ENCODE data around the gene CYP4Z1. TPM values are rescaled to one million over a fixed set of nuclear protein-coding genes. Genes with fewer than 3 reads are reported as not detected.
"Not testable (repeated sequence)": the region's sequence is repeated elsewhere in the genome, so short reads cannot be mapped to it uniquely, and the experiment has no call there.

Gene CYP4Z1
- total and polyA plus RNA-seq, 9 of the 15 experiments (the other 6 are each of a cell fraction or from before 2014, with no cell fraction given), result not detected

- H3K27ac ChIP-seq (ENCODE audit: extremely low read depth, low read depth, low read length); H3K9ac ChIP-seq (ENCODE audit: insufficient read depth in 1 of 2, low read depth in 2 of 2, low read length in 2 of 2); H4K20me1 ChIP-seq (replicated peaks; ENCODE audit: control insufficient read depth, insufficient read depth, low read length); H3K9me1 ChIP-seq (ENCODE audit: control insufficient read depth, insufficient read depth, low read length); H3K27me3 ChIP-seq (ENCODE audit: control insufficient read depth in 2 of 2, insufficient read depth in 2 of 2, low read length in 2 of 2); H3K9me3 ChIP-seq (replicated peaks; ENCODE audit: control insufficient read depth, insufficient read depth, low read depth, low read length); H3K4me3 ChIP-seq; H3K36me3 ChIP-seq (ENCODE audit: control insufficient read depth, insufficient read depth, low read length); H3K4me1 ChIP-seq (replicated peaks in 1 of 2; ENCODE audit: control insufficient read depth in 2 of 2, insufficient read depth in 2 of 2, low read length in 2 of 2); H3K79me2 ChIP-seq (ENCODE audit: control insufficient read depth, insufficient read depth, low read length); H3K4me2 ChIP-seq (ENCODE audit: insufficient read depth, low read length); POLR2A ChIA-PET; BruUV-seq (replicated peaks); H2AFZ ChIP-seq (ENCODE audit: low read depth, low read length); DNase-seq (ENCODE audit: extremely low read depth in 1 of 4, low spot score in 3 of 4): not testable (repeated sequence)
- CTCF ChIA-PET (ENCODE audit: low intra/inter-chr PET ratio), result interaction anchor here (0.6 kb wide), 1 partner anchor 686 kb away, joined by 3 read pairs; no protein-coding TSS in a partner anchor
- intact Hi-C loops (cut with micrococcal nuclease), result loop anchor here (10.0 kb wide), 1 partner anchor 347 kb away; no protein-coding TSS in a partner anchor
- in situ Hi-C loops (cut with MboI), result loop anchor here (10.0 kb wide), 1 partner anchor 217 kb away; no protein-coding TSS in a partner anchor
- FAIRE-seq (peak; percentile 92), ATAC-seq (peak; percentile 86)
- peak; percentile 96 for TF ChIP-seq BCOR (IDR thresholded peaks at IDR 0.05)
- peak; percentile 79; the same call in 1 of the 2 replicates for TF ChIP-seq SMARCA5 (IDR thresholded peaks at IDR 0.05)
- peak; percentile 29 to 53 (median 47); a peak in 4 of 6 replicates for TF ChIP-seq CTCF (IDR thresholded peaks at IDR 0.05 in 2 of 3, conservative IDR thresholded peaks at IDR 0.05 in 1 of 3; ENCODE audit: insufficient read depth in 2 of 3, low read depth in 1 of 3, low read length in 3 of 3)
- peak in 1 of 2 experiments; percentile 69; a peak in 3 of 4 replicates for TF ChIP-seq KDM1A (IDR thresholded peaks at IDR 0.05)
- TF ChIP-seq RBM25 (IDR thresholded peaks at IDR 0.05; ENCODE audit: low read depth, low read length, severe bottlenecking), result peak; percentile 82
- peak; percentile 13 to 59; a peak in 2 of 4 replicates for TF ChIP-seq RAD21 (CRISPR knock-in tag; conservative IDR thresholded peaks at IDR 0.05 in 1 of 2, IDR thresholded peaks at IDR 0.05 in 1 of 2)
- TF ChIP-seq ESRRA (IDR thresholded peaks at IDR 0.05; ENCODE audit: borderline replicate concordance, low read depth), result 0 out of 2 replicates have a peak, but pooled peaks have one; percentile 12
- WGBS (ENCODE audit: insufficient coverage, low coverage, missing lambda C conversion rate), result 0% methylated on average over 3 of the region's 3 CpGs
Measured at GRCh38 chr1:47091476-47091875, 24.4 kb downstream of the CYP4Z1 start.
